Hematopoietic multipotent progenitor cell treated with erythropoietin and hydrocortisone succinate and interleukin-3 and kit ligand, for 4 days (in vitro differentiated cells): Measurements from ENCODE around the gene UBXN6.

Source experiments
- DNase-seq: peaks from one replicate; pipeline ENCODE4 v3.0.0-alpha.2; 2015

UBXN6 gene

DNA sequence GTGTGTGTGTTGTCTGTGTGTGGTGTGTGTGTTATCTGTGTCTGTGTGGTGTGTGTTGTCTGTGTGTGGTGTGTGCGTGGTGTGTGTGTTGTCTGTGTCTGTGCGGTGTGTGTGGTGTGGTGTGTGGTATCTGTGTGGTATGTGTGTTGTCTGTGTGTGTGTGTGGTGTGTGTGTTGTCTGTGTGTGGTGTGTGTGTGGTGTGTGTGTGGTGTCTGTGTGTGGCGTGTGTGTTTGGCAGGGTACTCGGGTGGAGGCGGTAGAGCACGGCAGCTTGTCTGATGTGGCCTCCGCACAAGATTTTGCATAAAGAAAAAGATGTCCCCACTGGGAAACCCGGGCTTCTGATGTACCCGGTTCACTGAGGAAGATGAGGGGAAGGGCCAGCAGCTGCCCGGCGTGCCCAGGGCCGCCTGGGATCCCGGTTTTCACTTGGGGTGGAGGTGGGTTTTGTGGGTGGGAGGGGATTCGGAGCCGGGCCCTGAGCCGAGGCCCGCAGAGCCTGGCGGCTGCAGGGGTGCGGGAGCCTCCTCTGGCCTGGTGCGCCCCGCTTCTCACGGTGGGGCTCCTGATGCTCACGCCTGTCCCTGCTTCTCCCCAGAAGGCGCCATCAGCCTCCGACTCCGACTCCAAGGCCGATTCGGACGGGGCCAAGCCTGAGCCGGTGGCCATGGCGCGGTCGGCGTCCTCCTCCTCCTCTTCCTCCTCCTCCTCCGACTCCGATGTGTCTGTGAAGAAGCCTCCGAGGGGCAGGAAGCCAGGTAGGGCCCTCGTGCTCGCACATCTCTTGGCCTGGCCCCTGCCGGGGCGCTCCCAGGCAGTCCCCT is 35.7 kb upstream of the UBXN6 start:
- no peak for DNase-seq

DNA sequence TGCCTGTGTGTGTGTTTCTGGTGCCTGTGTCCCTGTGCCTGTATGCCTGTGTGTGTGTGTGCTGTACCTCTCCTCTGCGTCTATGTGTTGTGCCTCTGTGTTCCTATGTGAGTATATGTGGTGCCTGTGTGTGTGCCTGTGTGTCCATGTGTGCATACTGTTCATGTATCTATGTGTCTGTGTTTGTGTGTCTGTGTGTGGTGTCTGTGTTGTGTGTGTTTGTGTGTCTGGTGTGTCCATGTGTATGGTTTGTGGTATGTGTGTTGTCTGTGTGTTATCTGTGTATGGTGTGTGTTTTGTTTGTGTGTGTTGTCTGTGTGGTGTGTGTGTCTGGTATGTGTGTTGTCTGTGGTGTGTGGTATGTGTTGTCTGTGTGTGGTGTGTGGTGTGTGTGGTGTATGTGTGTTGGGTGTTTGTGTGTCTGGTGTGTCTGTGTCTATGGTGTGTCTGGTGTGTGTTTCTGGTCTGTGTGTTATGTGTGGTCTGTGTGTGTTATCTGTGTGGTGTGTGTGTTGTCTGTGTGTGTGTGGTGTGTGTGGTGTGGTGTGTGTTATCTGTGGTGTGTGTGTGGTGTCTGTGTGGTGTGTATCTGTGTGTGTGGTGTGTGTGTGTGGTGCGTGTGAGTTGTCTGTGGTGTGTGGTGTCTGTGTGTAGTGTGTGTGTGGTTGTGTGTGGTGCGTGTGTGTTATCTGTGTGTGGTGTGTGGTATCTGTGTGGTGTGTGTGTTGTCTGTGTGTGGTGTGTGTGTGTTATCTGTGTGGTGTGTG is 34.9 kb upstream of the UBXN6 start:
- no peak for DNase-seq

DNA sequence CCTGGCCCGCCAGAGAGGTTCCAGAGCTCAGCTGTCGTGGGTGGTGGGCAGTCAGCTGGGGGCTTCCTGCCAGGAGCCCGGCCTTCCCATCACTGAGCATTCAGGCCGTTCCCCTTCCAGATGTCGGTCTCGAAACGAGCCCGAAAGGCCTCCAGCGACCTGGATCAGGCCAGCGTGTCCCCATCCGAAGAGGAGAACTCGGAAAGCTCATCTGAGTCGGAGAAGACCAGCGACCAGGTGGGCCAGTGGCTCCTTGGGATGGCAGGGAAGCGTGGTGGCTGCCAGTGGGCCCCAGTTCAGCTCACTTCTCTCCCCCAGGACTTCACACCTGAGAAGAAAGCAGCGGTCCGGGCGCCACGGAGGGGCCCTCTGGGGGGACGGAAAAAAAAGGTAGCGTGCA is 33.9 kb upstream of the UBXN6 start:
- no peak for DNase-seq

DNA sequence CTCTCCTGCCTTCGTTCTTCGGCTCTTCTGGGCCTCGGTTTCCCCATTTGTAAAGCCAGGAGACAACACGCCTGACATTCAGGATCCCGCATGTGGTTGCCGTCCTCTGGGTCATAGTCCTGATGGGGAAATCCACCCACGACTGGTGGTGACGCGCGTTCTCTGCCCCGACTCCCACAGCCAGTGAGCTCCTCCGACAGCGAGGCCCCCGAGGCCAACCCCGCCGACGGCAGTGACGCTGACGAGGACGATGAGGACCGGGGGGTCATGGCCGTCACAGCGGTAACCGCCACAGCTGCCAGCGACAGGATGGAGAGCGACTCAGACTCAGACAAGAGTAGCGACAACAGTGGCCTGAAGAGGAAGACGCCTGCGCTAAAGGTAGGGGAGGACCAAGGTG is 30.9 kb upstream of the UBXN6 start:
- DNase-seq: no peak

DNA sequence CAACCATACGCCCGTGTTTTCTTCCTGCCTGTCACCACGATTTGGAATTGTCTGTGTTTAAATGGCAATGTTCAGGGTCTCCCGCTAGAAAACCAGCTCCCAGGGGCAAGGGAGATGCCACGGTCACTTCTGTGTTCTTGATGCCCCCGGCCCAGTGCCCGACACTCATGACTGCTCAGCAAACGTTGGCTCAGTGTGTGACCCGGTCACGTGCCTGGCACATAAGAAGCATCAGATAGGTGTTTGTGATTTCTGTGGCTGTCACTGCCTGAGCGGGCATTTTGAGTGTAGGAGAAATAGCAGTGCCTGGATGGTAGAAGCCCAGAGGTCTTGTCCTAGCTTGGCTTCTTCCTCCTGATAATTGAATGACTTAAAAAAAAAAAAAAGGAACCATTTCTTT is 30.0 kb upstream of the UBXN6 start:
- no peak for DNase-seq

DNA sequence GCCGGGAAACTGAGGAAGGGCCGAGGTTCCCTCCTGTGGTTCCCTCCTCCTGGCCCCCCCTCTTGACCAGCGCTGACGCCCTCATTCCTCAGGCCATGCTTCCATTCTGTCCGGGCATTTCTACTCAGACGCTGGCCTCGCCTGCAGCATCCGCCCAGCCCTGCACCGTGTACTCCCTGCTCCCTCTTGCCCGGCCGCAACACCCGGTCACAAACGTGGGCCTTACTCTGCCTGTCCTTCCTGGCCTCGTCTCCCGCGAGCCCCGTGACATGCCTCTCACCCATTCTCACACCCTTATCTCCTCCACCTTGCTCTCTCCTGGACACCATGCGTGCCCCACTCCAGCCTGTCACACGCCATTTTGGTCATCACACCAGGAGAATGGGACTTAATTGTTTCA is 25.8 kb upstream of the UBXN6 start:
- no peak for DNase-seq

DNA sequence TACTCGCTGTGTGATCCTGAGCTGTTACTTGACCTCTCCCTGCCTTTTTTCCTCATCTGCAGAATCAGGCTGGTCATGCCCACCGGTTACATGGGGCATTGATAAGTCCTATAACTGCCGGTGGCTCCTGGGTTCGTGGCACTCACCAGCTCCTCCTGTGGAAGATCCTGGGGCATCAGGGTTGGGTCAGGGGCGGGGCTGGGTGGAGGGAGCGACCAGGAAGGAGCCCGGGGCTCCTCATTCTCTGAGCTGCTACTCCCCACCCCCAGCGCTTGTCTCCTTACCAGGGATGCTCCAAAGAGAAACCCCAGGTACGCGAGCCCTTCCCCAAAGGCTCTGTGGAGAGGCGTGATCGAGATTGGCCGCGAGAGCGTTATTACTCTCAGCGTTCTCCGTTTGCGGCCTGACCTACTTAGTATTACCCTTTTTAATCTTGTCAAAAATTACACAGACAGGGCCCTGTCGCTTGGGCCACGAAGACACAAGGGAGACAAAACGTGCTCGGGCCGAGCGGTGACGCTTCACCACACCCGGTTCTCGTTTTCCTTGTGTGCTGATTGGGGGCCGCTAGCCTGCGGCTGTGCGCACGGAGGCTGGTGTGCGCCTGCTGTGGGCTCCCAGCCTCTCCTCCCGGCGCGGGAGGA is 25.2 kb upstream of the UBXN6 start:
- DNase-seq: no peak

DNA sequence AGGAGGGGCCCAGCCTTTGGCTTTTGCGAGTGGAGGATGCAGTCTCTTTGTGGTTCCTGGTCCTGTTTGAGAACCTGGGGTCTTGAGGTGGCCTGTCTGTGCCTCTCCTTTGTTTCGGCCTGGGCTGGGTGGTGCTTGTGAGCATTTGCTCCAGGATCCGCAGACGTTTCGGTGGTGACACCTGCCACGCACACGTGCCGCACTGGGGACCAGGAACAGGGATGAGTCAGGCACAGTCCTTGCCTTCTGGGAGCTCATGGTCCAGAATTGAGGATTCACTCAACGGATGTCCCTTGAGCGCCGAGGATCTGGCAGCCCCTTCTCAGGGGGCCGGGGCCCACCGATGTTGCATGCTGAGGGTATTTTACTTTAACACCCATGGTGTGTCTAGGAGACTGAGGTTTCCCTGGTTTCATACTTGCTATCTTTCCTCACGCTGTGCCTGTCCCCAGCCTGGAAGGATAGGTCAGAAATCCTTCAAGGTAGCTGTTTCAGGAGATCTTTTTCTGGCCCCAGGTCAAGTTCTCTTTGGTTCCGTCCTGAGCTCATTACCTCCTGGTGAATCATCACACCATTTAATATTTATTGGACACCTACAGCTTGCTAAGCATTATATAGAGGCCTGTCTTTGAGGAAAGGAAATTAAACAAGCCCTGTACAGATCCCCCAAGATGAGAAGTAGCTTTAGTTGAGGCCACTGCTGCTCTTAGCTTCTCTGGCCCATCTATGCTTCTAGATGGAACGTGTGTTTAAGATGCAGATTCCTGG is 19.6 kb upstream of the UBXN6 start:
- DNase-seq: no peak

DNA sequence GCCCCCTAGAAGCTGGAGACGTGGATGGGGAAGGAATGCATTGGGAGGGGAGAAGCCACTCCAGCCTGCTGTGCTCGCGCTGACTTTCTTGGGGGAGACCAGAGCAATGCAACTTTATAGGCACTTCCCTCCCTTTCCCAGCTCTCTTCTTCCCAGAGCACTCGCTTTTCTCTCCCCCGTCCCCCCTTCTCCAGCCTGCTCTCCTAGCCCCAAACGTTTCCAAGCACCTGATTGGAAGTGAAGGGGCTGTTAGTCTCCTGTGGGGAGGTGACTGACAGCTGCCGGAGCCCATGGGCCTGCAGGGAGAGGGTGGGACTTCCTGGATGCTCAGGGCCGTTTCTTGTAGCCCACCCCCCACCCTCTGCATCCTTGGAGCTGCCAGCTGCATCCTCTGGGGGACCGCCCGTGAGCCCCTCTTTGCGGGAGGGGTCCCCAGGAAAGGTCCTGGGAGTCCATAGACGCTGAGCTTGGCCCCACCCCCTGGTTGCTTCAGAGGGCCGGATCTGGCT is 17.0 kb upstream of the UBXN6 start:
- peak; percentile 79 for DNase-seq

DNA sequence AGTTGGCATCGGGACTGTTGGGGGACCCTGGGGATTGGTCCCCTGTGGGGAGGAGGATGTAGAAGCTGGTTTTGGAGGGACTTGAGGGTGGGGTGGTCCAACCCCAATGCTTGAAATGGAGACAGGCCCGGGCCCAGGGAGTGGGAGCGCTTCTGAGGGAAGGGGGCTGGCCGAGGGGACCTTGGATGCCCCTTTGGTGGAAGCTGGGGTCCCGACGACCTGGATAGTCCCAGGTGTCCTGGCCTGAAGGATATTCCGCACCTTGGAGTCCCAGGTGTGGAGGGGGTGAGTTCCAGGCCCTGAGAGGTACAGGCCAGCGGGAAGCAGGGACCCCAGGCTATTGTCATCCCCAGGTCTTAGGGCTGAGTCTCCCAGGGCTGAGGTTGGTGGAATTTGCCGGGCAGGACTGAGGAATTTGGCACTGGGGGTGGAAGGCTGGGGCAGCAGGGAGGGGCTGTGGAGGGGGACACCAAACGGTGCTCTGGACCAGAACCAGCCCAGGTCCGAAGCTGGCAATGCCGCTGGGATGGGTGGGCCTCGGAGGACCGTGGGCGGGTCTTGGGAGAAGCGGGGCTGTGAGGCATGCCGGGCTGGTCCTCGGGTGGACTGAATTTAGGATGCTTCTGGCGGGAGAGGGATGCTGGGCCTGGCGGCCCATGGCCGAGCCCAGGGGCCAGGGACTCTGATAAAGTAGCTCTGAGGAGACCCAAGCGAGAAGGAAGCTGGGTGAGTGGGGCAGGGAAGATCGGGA is 16.3 kb upstream of the UBXN6 start:
- no peak for DNase-seq

DNA sequence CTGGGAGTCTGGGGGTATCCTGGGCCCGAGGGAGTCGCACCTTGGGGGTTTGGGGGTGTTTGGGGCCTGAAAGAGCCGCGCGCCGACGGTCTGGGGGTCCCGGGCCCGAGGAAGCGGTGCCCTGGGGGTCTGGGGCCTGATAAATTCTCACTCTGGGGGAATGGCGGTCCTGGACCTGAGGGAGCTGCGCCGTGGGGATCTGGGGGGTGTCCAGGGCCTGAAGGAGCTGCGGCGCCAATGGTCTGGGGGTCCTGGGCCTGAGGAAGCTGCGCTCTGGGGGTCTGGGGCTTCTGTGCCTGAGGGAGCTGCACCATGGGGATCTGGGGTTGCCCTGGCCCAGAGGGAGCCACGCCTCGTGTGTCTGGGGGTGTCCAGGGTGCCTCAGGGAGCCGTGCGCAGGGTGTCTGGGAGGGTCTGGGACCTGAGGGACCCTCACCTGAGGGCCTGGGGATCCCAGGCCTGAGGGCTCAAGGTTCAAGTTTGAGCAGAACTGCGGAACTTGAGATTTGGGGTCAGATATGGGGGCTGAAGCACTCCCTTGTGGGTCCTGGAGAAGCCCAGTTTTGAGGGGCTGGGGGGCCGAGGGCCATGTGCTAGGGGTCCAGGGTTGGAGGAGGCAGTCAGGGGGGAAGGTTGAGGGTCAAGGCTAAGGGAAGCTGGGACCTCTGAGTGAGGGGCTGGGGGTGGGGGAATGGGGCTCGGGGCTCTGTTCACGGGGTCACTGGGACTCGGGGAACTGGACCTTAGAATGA is 15.6 kb upstream of the UBXN6 start:
- no peak for DNase-seq

DNA sequence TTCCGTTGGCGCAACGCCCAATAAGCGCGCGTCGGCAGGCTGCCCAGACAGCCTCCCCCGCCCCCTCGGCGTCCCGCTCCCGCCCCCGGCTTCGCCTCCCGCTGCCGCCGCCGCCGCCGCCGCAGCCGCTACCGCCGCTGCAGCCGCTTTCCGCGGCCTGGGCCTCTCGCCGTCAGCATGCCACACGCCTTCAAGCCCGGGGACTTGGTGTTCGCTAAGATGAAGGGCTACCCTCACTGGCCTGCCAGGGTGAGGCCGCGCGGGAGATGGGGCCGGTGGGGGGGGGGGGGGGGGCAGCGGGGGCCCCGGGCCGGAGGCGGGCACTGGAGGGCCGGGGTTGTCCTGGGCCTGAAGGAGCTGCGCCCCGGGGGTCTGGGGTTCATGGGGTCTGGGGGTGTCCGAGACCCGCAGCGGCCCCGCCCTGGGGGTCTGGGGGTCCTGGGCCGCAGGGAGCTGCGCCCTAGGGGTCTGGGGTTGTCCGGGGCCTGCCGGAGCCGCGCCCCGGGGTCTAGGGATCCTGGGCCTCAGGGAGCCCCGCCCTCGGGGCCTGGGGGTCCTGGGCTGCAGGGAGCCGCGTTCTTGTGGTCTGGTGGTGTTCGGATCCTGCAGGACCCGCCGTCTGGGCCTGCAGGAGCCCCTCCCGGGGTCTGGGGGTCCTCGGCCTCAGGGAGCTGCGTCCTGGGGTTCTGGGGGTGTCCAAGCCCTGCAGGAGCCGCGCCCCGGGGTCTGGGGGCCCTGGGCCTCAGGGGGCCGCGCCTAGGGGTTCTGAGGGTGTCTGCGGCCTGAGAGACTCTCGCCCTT is 14.8 kb upstream of the UBXN6 start, which contains the start of gene HDGFL2:
TSS of gene HDGFL2 (plus strand) at position 124 of the 801 bp plus-strand sequence. CDS start at position 178, 54 bp downstream.
- DNase-seq: no peak

DNA sequence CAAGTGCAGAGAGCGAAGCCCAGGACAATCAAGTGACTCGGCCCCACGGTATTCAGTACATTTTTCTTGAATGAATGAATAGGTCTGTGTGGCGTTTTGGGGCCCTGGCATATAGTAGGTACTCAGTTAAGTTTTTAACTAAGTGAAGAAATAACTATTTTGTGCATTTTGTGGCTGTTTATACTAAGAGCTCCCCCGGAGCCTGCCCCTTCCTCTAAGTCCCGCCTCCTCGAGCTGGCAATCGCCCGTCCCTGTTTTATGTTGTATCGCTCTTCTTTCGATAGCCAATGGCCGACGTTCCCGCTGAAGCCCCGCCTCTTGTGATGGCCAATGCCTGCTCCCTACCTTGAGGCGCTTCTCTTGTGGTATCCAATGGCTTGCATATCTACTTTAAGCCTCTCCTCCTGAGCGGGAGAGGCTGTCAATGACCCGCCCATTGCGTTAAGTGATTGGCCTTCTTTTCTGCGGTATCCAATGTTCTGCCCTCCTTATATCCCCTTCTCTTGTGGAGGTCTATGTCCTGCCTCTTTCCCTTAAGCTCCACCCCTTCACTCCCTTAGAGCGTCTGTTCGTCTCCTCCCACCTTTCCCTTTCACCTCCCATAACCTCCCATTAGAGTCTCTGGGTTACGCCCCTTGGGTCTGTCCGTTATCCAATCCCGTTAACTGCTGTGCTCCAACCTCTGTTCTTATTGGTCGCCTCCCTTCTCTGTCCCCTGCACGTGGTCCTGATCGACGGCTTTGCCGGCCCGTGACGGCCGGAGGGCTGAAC is 14.0 kb upstream of the UBXN6 start:
- peak; percentile 100 for DNase-seq

DNA sequence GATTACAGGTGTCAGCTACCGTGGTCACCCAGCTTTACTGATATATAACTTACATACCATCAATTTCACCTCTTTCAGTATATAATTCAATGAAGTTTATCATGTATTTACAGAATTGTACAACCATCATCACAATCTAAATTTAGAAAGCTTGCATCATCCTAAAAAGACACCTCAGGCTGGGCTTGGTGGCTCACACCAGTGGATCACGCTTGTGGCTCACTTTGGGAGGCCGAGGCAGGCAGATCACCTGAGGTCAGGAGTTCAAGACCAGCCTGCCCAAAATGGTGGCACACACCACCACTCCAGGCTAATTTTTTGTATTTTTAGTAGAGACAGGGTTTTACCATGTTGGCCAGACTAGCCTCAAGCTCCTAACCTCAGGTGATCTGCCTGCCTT is 10.2 kb upstream of the UBXN6 start:
- no peak for DNase-seq

DNA sequence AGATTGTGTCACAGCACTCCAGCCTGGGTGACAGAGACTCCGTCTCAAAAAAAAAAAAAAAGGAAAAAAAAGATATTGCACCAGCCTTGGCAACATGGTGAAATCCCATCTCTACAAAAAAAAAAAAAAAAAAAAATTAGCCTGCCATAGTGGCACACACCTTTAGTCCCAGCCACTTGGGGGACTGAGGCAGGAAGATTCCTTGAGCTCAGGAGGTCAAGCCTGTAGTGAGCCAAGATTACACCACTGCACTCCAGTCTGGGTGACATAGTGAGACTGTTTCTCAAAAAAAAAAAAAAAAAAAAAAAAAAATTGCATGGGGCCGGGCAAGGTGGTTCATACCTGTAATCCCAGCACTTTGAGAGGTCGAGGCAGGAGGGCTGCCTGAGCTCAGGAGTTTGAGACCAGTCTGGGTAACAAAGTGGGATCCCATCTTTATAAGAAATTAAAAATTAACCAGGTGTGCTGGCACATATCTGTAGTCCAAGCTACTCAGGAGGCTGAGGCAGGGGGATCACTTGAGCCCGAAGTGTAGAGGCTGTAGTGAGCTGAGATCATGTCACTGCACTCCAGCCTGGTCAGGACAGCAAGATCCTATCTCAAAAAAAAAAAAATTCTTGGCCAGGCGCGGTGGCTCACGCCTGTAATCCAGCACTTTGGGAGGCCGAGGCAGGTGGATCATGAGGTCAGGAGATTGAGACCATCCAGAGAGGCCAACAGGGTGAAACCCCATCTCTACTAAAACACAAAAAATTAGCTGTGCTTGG is 7.4 kb upstream of the UBXN6 start:
- no peak for DNase-seq

DNA sequence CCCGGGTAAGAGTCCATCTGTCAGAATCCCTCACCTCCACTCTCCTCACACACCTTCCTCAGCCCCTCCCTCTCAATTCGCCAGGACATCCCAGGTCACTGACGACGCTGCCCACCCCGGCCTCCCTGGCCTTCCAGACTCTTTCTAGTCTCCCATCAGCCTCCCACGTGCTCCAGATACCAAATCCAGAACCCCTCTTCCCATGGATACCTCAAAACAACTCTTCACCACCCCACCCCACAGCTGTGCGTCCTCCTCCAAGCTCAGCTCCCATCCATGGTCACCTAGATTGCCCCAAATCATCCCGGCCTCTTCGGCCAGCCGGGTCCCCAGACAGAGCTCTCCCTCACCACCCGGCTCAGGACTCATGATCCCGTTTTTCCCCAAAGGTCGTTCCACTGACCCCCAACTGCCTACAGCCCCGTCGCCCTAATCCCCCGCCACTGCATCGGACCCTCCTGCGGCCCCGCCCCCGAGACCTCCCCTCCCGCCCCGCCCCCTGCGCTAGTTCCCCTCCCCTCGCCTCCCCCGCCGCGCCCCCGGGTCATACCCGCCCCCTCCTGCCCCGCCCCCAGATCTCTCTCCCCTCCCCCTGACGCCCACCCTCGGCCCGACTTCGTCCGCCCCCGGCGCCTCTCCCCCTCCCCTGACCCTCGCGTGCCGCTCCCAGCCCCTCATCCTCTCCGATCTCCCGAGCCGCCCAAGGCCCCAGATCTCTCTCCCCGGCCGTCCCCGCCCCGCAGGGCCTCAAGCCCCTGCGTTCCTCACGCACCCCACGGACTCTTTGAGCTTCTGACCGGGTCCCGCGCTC is 546 bp downstream of the UBXN6 start:
- DNase-seq: peak; percentile 75

DNA sequence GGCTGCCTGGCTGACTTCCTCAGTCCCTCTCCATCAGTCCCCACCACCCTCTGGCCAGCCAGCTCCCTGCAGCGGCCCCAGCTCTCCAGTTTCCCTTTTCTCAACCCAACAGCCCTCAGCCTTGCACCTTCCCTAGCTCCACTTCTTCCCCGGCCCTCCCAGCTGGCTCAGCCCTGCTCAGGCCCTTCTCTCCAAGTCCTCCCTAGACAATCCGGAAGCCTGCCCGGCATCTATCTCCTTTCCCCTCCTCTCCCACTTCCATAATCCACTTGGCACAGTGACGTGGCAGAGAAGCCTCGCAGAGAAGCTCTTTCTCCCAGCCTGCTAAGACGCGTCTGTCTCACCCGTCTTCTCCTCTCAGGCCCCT is 1.1 kb downstream of the UBXN6 start:
- DNase-seq: peak; percentile 65
